ENCODE results near the gene BARX2. TPM values are rescaled to one million over a fixed set of nuclear protein-coding genes. Genes with fewer than 3 reads are reported as not detected.

The BARX2 gene
- total RNA-seq, 1 experiment from 2014 or later = 0.47 TPM

DNA sequence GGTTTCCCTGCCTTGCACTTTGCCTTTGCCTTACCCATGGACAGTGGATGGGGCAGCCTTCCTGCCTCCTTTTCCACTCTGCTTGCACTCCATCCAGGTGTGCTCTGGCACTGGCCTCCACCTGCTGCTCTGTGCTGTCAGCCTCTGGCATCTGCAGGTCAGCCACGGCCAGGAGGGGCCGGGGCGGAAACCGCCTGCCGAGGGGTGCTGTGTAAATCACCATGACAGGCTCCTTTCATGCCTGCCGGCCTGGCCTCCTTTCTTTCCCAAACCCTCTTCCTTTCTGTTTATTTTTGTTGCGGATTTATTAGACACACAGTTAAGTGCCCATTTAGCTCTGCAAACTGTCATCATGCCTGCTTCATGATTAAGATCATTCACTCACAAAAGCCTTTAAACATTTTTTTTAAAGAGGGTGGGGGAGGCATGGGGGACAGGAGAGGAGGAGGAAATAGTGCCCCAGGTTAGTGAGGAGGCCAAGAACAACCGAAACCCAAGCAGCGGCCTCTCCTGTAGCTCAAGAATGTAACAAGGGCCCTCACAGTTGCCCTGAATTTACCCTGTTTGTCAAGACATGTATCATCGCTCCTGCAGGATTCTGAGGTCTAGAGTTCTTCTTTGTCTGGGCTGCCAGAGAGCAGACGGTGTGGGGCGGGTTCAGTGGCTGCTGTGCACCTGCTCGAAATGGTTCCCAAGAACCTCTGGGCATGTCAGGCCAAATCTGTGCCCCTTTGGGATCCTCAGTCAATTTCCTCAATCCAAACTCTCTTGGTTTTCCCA, 83.3 kb downstream of the BARX2 start:
- TF ChIP-seq CTCF (conservative IDR thresholded peaks at IDR 0.05; ENCODE audit: low read depth, low read length) (no peak), EZH2 (IDR thresholded peaks at IDR 0.05; ENCODE audit: low read length, unreplicated experiment) (no peak), EZH2phosphoT487 (IDR thresholded peaks at IDR 0.05; ENCODE audit: borderline replicate concordance, low read length) (no peak)
- H4K20me1 ChIP-seq (ENCODE audit: low read length) = no peaks in the 10 kb centered on the region
- ATAC-seq (0 out of 2 replicates have a peak, but pooled peaks have one; percentile 17), DNase-seq (peak; percentile 21)
- BruUV-seq (replicated peaks) = no TSS peak
- H3K4me3 ChIP-seq (ENCODE audit: low read length) = no peak overlapping the region
- CTCF ChIA-PET = no interaction called here
- no peaks in the 10 kb centered on the region for H3K9me2 ChIP-seq (replicated peaks; ENCODE audit: low read length)
- H3K9ac ChIP-seq (ENCODE audit: low read length) = no peak overlapping the region
- H3K27me3 ChIP-seq (ENCODE audit: low read length) = no peaks in the 10 kb centered on the region
- H3K79me2 ChIP-seq (ENCODE audit: low read length) = no peaks in the 10 kb centered on the region
- no peaks in the 10 kb centered on the region for H3F3A ChIP-seq (ENCODE audit: low read length, unreplicated experiment)
- H3K27ac ChIP-seq (ENCODE audit: low read length) = peak overlapping the region; percentile 37
- no peaks in the 10 kb centered on the region for H3K36me3 ChIP-seq (ENCODE audit: low read depth, low read length)
- H3K4me2 ChIP-seq (ENCODE audit: low read length) = peak overlapping the region; percentile 6
- peaks cover 23% of the 10 kb centered on the region for H3K4me1 ChIP-seq (ENCODE audit: insufficient read depth, low read length)
- intact Hi-C loops (cut with micrococcal nuclease) = no loop called here
- POLR2A ChIA-PET (ENCODE audit: unreplicated experiment) = no interaction called here
- H3K9me3 ChIP-seq (ENCODE audit: low read length) = no peaks in the 10 kb centered on the region
- no peak overlapping the region for H2AFZ ChIP-seq (ENCODE audit: low read length)

DNA sequence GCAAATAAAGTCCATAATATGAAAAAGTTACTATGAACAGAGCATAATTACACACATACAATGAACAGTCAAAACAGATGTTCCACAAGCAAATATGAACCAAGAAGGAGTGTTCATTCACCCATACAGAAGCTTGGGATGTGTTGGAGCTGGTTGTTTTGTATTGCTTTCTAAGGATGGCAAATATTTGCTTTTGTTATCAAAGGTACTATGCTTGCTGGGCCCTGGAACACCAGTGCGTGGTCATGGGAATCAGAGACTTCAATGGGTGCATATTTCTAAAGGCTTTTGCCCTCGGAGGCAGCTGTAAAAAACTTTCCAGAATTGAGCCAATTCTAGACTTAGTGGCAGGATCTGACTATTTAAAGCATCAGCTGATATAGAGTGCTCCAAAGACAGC, 85.1 kb downstream of the BARX2 start:
- Histone ChIP-seq H2AFZ (ENCODE audit: low read length) (no peak overlapping the region), H3K27ac (ENCODE audit: low read length) (no peak overlapping the region), H3K9me3 (ENCODE audit: low read length) (no peaks in the 10 kb centered on the region), H3K79me2 (ENCODE audit: low read length) (no peaks in the 10 kb centered on the region), H3K4me3 (ENCODE audit: low read length) (no peak overlapping the region), H3F3A (ENCODE audit: low read length, unreplicated experiment) (no peaks in the 10 kb centered on the region), H3K27me3 (ENCODE audit: low read length) (peaks cover 12% of the 10 kb centered on the region; the same call in 1 of the 2 replicates), H3K4me1 (ENCODE audit: insufficient read depth, low read length) (peaks cover 23% of the 10 kb centered on the region), H3K4me2 (ENCODE audit: low read length) (no peak overlapping the region), H4K20me1 (ENCODE audit: low read length) (no peaks in the 10 kb centered on the region), H3K9ac (ENCODE audit: low read length) (no peak overlapping the region), H3K36me3 (ENCODE audit: low read depth, low read length) (no peaks in the 10 kb centered on the region), H3K9me2 (replicated peaks; ENCODE audit: low read length) (no peaks in the 10 kb centered on the region)
- ATAC-seq (no peak), DNase-seq (no peak)
- POLR2A ChIA-PET (ENCODE audit: unreplicated experiment) = interaction anchor here (0.5 kb wide), 1 partner anchor 22 kb away, joined by 7 read pairs; no protein-coding TSS in a partner anchor
- intact Hi-C loops (cut with micrococcal nuclease) = no loop called here
- no TSS peak for BruUV-seq (replicated peaks)
- CTCF ChIA-PET = no interaction called here
- TF ChIP-seq EZH2phosphoT487 (IDR thresholded peaks at IDR 0.05; ENCODE audit: borderline replicate concordance, low read length) (no peak), EZH2 (IDR thresholded peaks at IDR 0.05; ENCODE audit: low read length, unreplicated experiment) (no peak), CTCF (conservative IDR thresholded peaks at IDR 0.05; ENCODE audit: low read depth, low read length) (no peak)

GRCh38 chr11:129484068-129484467, 108.4 kb downstream of the BARX2 start:
- H3F3A ChIP-seq (ENCODE audit: low read length, unreplicated experiment) = no peaks in the 10 kb centered on the region
- H3K79me2 ChIP-seq (ENCODE audit: low read length) = no peaks in the 10 kb centered on the region
- TF ChIP-seq EZH2phosphoT487 (IDR thresholded peaks at IDR 0.05; ENCODE audit: borderline replicate concordance, low read length) (no peak), CTCF (conservative IDR thresholded peaks at IDR 0.05; ENCODE audit: low read depth, low read length) (no peak), EZH2 (IDR thresholded peaks at IDR 0.05; ENCODE audit: low read length, unreplicated experiment) (no peak)
- H3K36me3 ChIP-seq (ENCODE audit: low read depth, low read length) = no peaks in the 10 kb centered on the region
- no peak overlapping the region for H3K27ac ChIP-seq (ENCODE audit: low read length)
- no peak overlapping the region for H3K4me2 ChIP-seq (ENCODE audit: low read length)
- DNase-seq (no peak), ATAC-seq (no peak)
- intact Hi-C loops (cut with micrococcal nuclease) = no loop called here
- BruUV-seq (replicated peaks) = no TSS peak
- peaks cover 31% of the 10 kb centered on the region; the same call in 1 of the 2 replicates for H3K27me3 ChIP-seq (ENCODE audit: low read length)
- CTCF ChIA-PET = interaction anchor here (0.7 kb wide), 1 partner anchor 119 kb away, joined by 9 read pairs; no protein-coding TSS in a partner anchor
- H4K20me1 ChIP-seq (ENCODE audit: low read length) = no peaks in the 10 kb centered on the region
- H3K4me3 ChIP-seq (ENCODE audit: low read length) = no peak overlapping the region
- H3K4me1 ChIP-seq (ENCODE audit: insufficient read depth, low read length) = no peaks in the 10 kb centered on the region
- no peak overlapping the region for H3K9ac ChIP-seq (ENCODE audit: low read length)
- POLR2A ChIA-PET (ENCODE audit: unreplicated experiment) = no interaction called here
- 0 out of 2 replicates have a peak, but pooled peaks cover 7% of the 10 kb centered on the region for H3K9me3 ChIP-seq (ENCODE audit: low read length)
- H3K9me2 ChIP-seq (replicated peaks; ENCODE audit: low read length) = no peaks in the 10 kb centered on the region
- no peak overlapping the region for H2AFZ ChIP-seq (ENCODE audit: low read length)

Measured in PC-3 (cell line).